PC-9 (cell line): ENCODE results near the gene PYROXD2. TPM values are rescaled to one million over a fixed set of nuclear protein-coding genes. Genes with fewer than 3 reads are reported as not detected.
A peak's percentile ranks its signal among the peaks of the same experiment; 100 is the strongest.

Experiments used
- BruUV-seq: library from RNA; stranded (reverse); fragments of 400-500 nt; replicated peaks from 2 replicates; lab custom pipeline; 2021; lab: Mats Ljungman, UMichigan
- CTCF ChIA-PET: fragments of 300-600 bp; sonication (Branson Sonifier 250); formaldehyde crosslinking; loops from one replicate; lab custom pipeline; 2022; ENCODE audit warnings: antibody characterized with exemption; lab: Charles Lee
- POLR2A ChIA-PET: fragments of 300-600 bp; sonication (Branson Sonifier 250); formaldehyde crosslinking; loops from one replicate; lab custom pipeline; 2022; ENCODE audit warnings: antibody characterized with exemption; ENCODE audit not compliant: unreplicated experiment; lab: Charles Lee
- DNase-seq, 2 experiments: peaks; one replicate each; pipeline versions ENCODE4 v3.0.0 to v3.0.0-alpha.2; 2015 to 2022; ENCODE audit warnings: mixed read lengths in 1 of 2
- H2AFZ ChIP-seq: fragments of 200-600 bp; sonication (generic); 2 replicates; pipeline ENCODE4 v1.8.1; 2017; ENCODE audit warnings: antibody characterized with exemption
- H3F3A ChIP-seq: fragments of 200-600 bp; sonication (generic); 2 replicates; pipeline ENCODE4 v1.8.1; 2017; ENCODE audit warnings: antibody characterized with exemption, mild to moderate bottlenecking, low read depth; ENCODE audit not compliant: insufficient read depth
- H3K27ac ChIP-seq: fragments of 200-600 bp; sonication (generic); 2 replicates; pipeline ENCODE4 v1.6.1; 2016; ENCODE audit warnings: mixed run types
- H3K27me3 ChIP-seq: fragments of 200-600 bp; sonication (generic); 2 replicates; pipeline ENCODE4 v1.6.1; 2016; ENCODE audit warnings: low read depth, mixed run types; ENCODE audit not compliant: insufficient read depth
- H3K36me3 ChIP-seq: fragments of 200-600 bp; sonication (generic); 2 replicates; pipeline ENCODE4 v1.6.1; 2016; ENCODE audit warnings: low read depth, mixed run types
- H3K4me1 ChIP-seq: fragments of 200-600 bp; sonication (generic); replicated peaks from 2 replicates; pipeline ENCODE4 v1.6.1; 2016; ENCODE audit warnings: mixed run types; ENCODE audit not compliant: insufficient read depth
- H3K4me2 ChIP-seq: fragments of 200-600 bp; sonication (generic); 2 replicates; pipeline ENCODE4 v1.6.1; 2017; ENCODE audit warnings: mixed run types
- H3K4me3 ChIP-seq: fragments of 200-600 bp; sonication (generic); 2 replicates; pipeline ENCODE4 v1.6.1; 2016; ENCODE audit warnings: mixed run types
- H3K79me2 ChIP-seq: fragments of 200-600 bp; sonication (generic); 2 replicates; pipeline ENCODE4 v1.6.1; 2017; ENCODE audit warnings: low read depth, mixed run types
- H3K9me2 ChIP-seq: fragments of 200-600 bp; sonication (generic); 2 replicates; pipeline ENCODE4 v1.8.1; 2017; ENCODE audit warnings: mild to moderate bottlenecking; ENCODE audit not compliant: insufficient read depth
- H3K9me3 ChIP-seq: fragments of 200-600 bp; sonication (generic); 2 replicates; pipeline ENCODE4 v1.8.1; 2016; ENCODE audit warnings: low read depth; ENCODE audit not compliant: insufficient read depth
- H4K20me1 ChIP-seq: fragments of 200-600 bp; sonication (generic); 2 replicates; pipeline ENCODE4 v1.8.1; 2017; ENCODE audit not compliant: insufficient read depth
- EZH2 ChIP-seq: fragments of 200-600 bp; sonication (generic); IDR thresholded peaks from 2 replicates; pipeline ENCODE4 v1.8.0; 2017; ENCODE audit warnings: antibody characterized with exemption, low read depth
- intact Hi-C: fragments of 100-400 bp; cut with micrococcal nuclease; formaldehyde crosslinking; loops from one replicate; pipeline ENCODE4 v1.10.0; 2022; ENCODE audit not compliant: unreplicated experiment
- microRNA-seq: library from miRNA; unstranded; fragments of <30 nt; microRNA quantifications from one replicate; pipeline ENCODE4 v1.2.0, GENCODE V29; 2021; ENCODE audit warnings: borderline number of aligned reads, borderline replicate concordance
- total RNA-seq: library from RNA; stranded (reverse); gene quantifications from 2 replicates; pipeline ENCODE4 v1.2.3, GENCODE V29; 2021
- TF ChIP-seq, protein P1 (sequence below): fragments of 200-600 bp; sonication (generic); conservative IDR thresholded peaks from 2 replicates; pipeline ENCODE4 v1.6.1; 2017; ENCODE audit warnings: mixed run types, antibody characterized with exemption, mild to moderate bottlenecking, moderate library complexity

Gene PYROXD2
- total RNA-seq, 1 experiment from 2014 or later = 28.0 TPM

DNA sequence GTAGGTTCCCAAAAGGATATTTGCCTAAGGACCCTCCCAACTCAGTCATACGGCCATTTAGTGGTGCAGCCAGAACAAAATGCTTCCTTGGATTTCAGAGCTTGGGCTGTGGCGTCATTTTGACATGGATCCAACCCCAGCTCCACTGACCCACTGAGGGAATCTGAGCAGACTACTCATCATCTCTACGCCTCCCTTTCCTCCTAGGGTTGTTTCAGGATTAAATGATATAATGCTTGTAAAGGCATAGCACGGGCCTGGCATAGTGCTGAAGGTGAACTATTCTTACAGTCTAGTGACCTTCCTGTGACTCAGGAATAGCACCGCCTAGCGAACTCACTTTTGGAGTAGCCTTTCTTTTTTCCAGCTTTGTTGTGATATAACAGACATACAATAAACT lies 76.7 kb downstream of the PYROXD2 start:
- ChIA-PET POLR2A (no interaction called here), CTCF (no interaction called here)
- intact Hi-C loops = no loop called here
- H2AFZ ChIP-seq = no peak overlapping the region
- H3K4me2 ChIP-seq = no peak overlapping the region
- peaks cover 9% of the 10 kb centered on the region; the same call in 1 of the 2 replicates for H3F3A ChIP-seq
- H3K27ac ChIP-seq = no peak overlapping the region
- no peaks in the 10 kb centered on the region for H3K36me3 ChIP-seq
- no peak overlapping the region for H3K4me3 ChIP-seq
- no peaks in the 10 kb centered on the region for H4K20me1 ChIP-seq
- BruUV-seq = no TSS peak
- TF ChIP-seq, protein P1, sequence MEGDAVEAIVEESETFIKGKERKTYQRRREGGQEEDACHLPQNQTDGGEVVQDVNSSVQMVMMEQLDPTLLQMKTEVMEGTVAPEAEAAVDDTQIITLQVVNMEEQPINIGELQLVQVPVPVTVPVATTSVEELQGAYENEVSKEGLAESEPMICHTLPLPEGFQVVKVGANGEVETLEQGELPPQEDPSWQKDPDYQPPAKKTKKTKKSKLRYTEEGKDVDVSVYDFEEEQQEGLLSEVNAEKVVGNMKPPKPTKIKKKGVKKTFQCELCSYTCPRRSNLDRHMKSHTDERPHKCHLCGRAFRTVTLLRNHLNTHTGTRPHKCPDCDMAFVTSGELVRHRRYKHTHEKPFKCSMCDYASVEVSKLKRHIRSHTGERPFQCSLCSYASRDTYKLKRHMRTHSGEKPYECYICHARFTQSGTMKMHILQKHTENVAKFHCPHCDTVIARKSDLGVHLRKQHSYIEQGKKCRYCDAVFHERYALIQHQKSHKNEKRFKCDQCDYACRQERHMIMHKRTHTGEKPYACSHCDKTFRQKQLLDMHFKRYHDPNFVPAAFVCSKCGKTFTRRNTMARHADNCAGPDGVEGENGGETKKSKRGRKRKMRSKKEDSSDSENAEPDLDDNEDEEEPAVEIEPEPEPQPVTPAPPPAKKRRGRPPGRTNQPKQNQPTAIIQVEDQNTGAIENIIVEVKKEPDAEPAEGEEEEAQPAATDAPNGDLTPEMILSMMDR = no peak
- no peak for TF ChIP-seq EZH2
- no peaks in the 10 kb centered on the region for H3K9me3 ChIP-seq
- no peak for DNase-seq
- H3K4me1 ChIP-seq = peaks cover 25% of the 10 kb centered on the region
- H3K9me2 ChIP-seq = no peaks in the 10 kb centered on the region
- H3K27me3 ChIP-seq = no peaks in the 10 kb centered on the region
- no peaks in the 10 kb centered on the region for H3K79me2 ChIP-seq

DNA sequence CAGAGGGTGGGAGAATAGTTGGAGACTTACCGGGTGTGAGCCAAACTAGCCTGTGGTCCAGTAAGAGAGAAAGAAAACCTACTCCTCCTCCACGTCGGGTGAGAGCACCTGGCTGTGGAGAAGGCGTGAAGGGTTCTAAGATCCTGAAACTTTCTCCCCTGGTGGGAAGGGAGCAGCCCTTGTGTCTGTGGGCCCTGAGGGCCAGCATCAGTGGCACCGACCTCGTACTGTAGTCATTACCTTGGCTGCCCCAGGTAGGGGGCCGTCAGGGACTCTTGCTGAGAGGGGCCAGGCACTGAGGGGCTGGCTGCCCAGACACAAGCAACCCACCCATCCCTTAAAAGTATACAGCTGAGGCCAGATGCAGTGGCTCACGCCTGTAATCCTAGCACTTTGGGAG lies 77.5 kb downstream of the PYROXD2 start:
- intact Hi-C loops = no loop called here
- Histone ChIP-seq H3K9me2 (no peaks in the 10 kb centered on the region), H3K36me3 (no peaks in the 10 kb centered on the region), H3K4me2 (no peak overlapping the region), H3K27me3 (no peaks in the 10 kb centered on the region), H3K9me3 (no peaks in the 10 kb centered on the region), H3K27ac (no peak overlapping the region), H3K4me3 (no peak overlapping the region), H3K79me2 (no peaks in the 10 kb centered on the region), H3K4me1 (peaks cover 33% of the 10 kb centered on the region), H3F3A (peaks cover 11% of the 10 kb centered on the region; the same call in 1 of the 2 replicates), H4K20me1 (no peaks in the 10 kb centered on the region), H2AFZ (no peak overlapping the region)
- DNase-seq = no peak
- BruUV-seq = no TSS peak
- ChIA-PET CTCF (no interaction called here), POLR2A (no interaction called here)
- TF ChIP-seq EZH2 = no peak
- TF ChIP-seq, protein P1 = no peak

Small RNA genes lying within 50 kb of the gene (microRNA-seq; reads per million reads assigned to microRNA genes)
- gene MIR1287 (63.3 reads per million, percentile 45 among the genes with 10 or more reads in this experiment), gene MIR4685 (not detected)

Other genes with a start within 250 kb of the PYROXD2 start
- gene LOXL4, start 147.0 kb downstream of the PYROXD2 start, total RNA-seq = 2.5 and 3.5 TPM in 2 replicates
- 43.2 and 47.0 TPM in 2 replicates for gene HPS1, start 31.8 kb upstream of the PYROXD2 start, total RNA-seq